ENCODE measurements around the gene SPESP1. TPM values are rescaled to one million over a fixed set of nuclear protein-coding genes. Genes with fewer than 3 reads are reported as not detected.
"Not testable (repeated sequence)": the region's sequence is repeated elsewhere in the genome, so short reads cannot be mapped to it uniquely, and the experiment has no call there.

The SPESP1 gene
- total and polyA plus RNA-seq, 2 donors (not counting 1 experiment from before 2014, with no cell fraction given) = 4.6 to 6.4 TPM

GRCh38 chr15:68972201-68973065 lies 42.1 kb downstream of the SPESP1 start:
- Histone ChIP-seq H3K27me3 (ENCODE audit: control insufficient read depth, insufficient read depth, low read length) (peaks cover 5% of the 10 kb centered on the region), H3K4me3 (replicated peaks in 1 of 4; ENCODE audit: control extremely low read depth in 1 of 4, insufficient read depth in 1 of 4, low read depth in 3 of 4, low read length in 4 of 4) (no peak overlapping the region), H4K20me1 (ENCODE audit: control insufficient read depth, extremely low read depth, insufficient read depth, low read length) (no peaks in the 10 kb centered on the region), H3K79me2 (ENCODE audit: control insufficient read depth, insufficient read depth, low read length) (no peaks in the 10 kb centered on the region), H3K9me3 (ENCODE audit: control insufficient read depth, insufficient read depth, low read depth, low read length) (no peaks in the 10 kb centered on the region), H2AFZ (ENCODE audit: low read length) (no peak overlapping the region), H3K4me1 (ENCODE audit: control insufficient read depth, extremely low read depth, insufficient read depth, low read length) (no peaks in the 10 kb centered on the region), H3K36me3 (ENCODE audit: control insufficient read depth, insufficient read depth, low read length) (no peaks in the 10 kb centered on the region), H3K9ac (ENCODE audit: insufficient read depth, low read length) (no peak overlapping the region), H3K4me2 (ENCODE audit: extremely low read depth, insufficient read depth, low read length) (no peak overlapping the region), H3K27ac (ENCODE audit: insufficient read depth, low read length) (no peak overlapping the region)
- no peak for DNase-seq (ENCODE audit: low read depth in 2 of 2)
- no peak for TF ChIP-seq EZH2 (IDR thresholded peaks at IDR 0.05; ENCODE audit: low read length, missing control alignments)
- TF ChIP-seq CTCF (conservative IDR thresholded peaks at IDR 0.05 in 1 of 2, IDR thresholded peaks at IDR 0.05 in 1 of 2; ENCODE audit: low read depth in 1 of 2, low read length in 2 of 2) = no peak

- not testable (repeated sequence) for H3K36me3 ChIP-seq (ENCODE audit: control insufficient read depth, insufficient read depth, low read length); H3K27ac ChIP-seq (ENCODE audit: insufficient read depth, low read length); H3K4me2 ChIP-seq (ENCODE audit: extremely low read depth, insufficient read depth, low read length); H3K79me2 ChIP-seq (ENCODE audit: control insufficient read depth, insufficient read depth, low read length); H3K4me3 ChIP-seq (replicated peaks in 1 of 4; ENCODE audit: control extremely low read depth in 1 of 4, insufficient read depth in 1 of 4, low read depth in 3 of 4, low read length in 4 of 4); H3K9ac ChIP-seq (ENCODE audit: insufficient read depth, low read length); H2AFZ ChIP-seq (ENCODE audit: low read length); H3K9me3 ChIP-seq (ENCODE audit: control insufficient read depth, insufficient read depth, low read depth, low read length); H4K20me1 ChIP-seq (ENCODE audit: control insufficient read depth, extremely low read depth, insufficient read depth, low read length); H3K4me1 ChIP-seq (ENCODE audit: control insufficient read depth, extremely low read depth, insufficient read depth, low read length); H3K27me3 ChIP-seq (ENCODE audit: control insufficient read depth, insufficient read depth, low read length); DNase-seq (ENCODE audit: low read depth in 2 of 2)
These were observed 45.4 kb downstream of the SPESP1 start for GRCh38 chr15:68975651-68976160.

GRCh38 chr15:68977426-68977825 lies 47.1 kb downstream of the SPESP1 start:
- not testable (repeated sequence) for H2AFZ ChIP-seq (ENCODE audit: low read length); H3K4me1 ChIP-seq (ENCODE audit: control insufficient read depth, extremely low read depth, insufficient read depth, low read length); H4K20me1 ChIP-seq (ENCODE audit: control insufficient read depth, extremely low read depth, insufficient read depth, low read length); H3K4me2 ChIP-seq (ENCODE audit: extremely low read depth, insufficient read depth, low read length); DNase-seq (ENCODE audit: low read depth in 2 of 2); H3K27ac ChIP-seq (ENCODE audit: insufficient read depth, low read length); H3K9ac ChIP-seq (ENCODE audit: insufficient read depth, low read length); H3K9me3 ChIP-seq (ENCODE audit: control insufficient read depth, insufficient read depth, low read depth, low read length); H3K36me3 ChIP-seq (ENCODE audit: control insufficient read depth, insufficient read depth, low read length); H3K4me3 ChIP-seq (replicated peaks in 1 of 4; ENCODE audit: control extremely low read depth in 1 of 4, insufficient read depth in 1 of 4, low read depth in 3 of 4, low read length in 4 of 4); H3K27me3 ChIP-seq (ENCODE audit: control insufficient read depth, insufficient read depth, low read length); H3K79me2 ChIP-seq (ENCODE audit: control insufficient read depth, insufficient read depth, low read length)

- Histone ChIP-seq H3K9me3 (ENCODE audit: control insufficient read depth, insufficient read depth, low read depth, low read length) (no peaks in the 10 kb centered on the region), H3K4me1 (ENCODE audit: control insufficient read depth, extremely low read depth, insufficient read depth, low read length) (no peaks in the 10 kb centered on the region), H2AFZ (ENCODE audit: low read length) (no peak overlapping the region), H3K79me2 (ENCODE audit: control insufficient read depth, insufficient read depth, low read length) (no peaks in the 10 kb centered on the region), H4K20me1 (ENCODE audit: control insufficient read depth, extremely low read depth, insufficient read depth, low read length) (no peaks in the 10 kb centered on the region), H3K27ac (ENCODE audit: insufficient read depth, low read length) (no peak overlapping the region), H3K4me2 (ENCODE audit: extremely low read depth, insufficient read depth, low read length) (no peak overlapping the region), H3K27me3 (ENCODE audit: control insufficient read depth, insufficient read depth, low read length) (no peaks in the 10 kb centered on the region), H3K9ac (ENCODE audit: insufficient read depth, low read length) (no peak overlapping the region), H3K4me3 (replicated peaks in 1 of 4; ENCODE audit: control extremely low read depth in 1 of 4, insufficient read depth in 1 of 4, low read depth in 3 of 4, low read length in 4 of 4) (no peak overlapping the region), H3K36me3 (ENCODE audit: control insufficient read depth, insufficient read depth, low read length) (no peaks in the 10 kb centered on the region)
- no peak for DNase-seq (ENCODE audit: low read depth in 2 of 2)
- TF ChIP-seq CTCF (conservative IDR thresholded peaks at IDR 0.05 in 1 of 2, IDR thresholded peaks at IDR 0.05 in 1 of 2; ENCODE audit: low read depth in 1 of 2, low read length in 2 of 2) = no peak
- no peak for TF ChIP-seq EZH2 (IDR thresholded peaks at IDR 0.05; ENCODE audit: low read length, missing control alignments)
These were observed 48.7 kb downstream of the SPESP1 start for GRCh38 chr15:68979006-68979405.
